WTC11 (cell line): ENCODE data around the gene PARM1. TPM values are rescaled to one million over a fixed set of nuclear protein-coding genes. Genes with fewer than 3 reads are reported as not detected.

ENCODE experiments used
- ATAC-seq: fragments of 200-7000 bp; cut with Tn5 transposase; 2 replicates; pipeline ENCODE4 v1.10.0; 2021; ENCODE audit warnings: mild to moderate bottlenecking, moderate library complexity
- CTCF ChIA-PET: fragments of 300-600 bp; sonication (Branson Sonifier 250); formaldehyde crosslinking; loops from one replicate; lab custom pipeline; 2021; ENCODE audit warnings: antibody characterized with exemption; lab: Charles Lee
- POLR2A ChIA-PET: fragments of 350-600 bp; sonication (Branson Sonifier 250); formaldehyde crosslinking; loops from one replicate; lab custom pipeline; 2021; ENCODE audit warnings: antibody characterized with exemption; lab: Charles Lee
- DNase-seq: peaks from one replicate; pipeline ENCODE4 v3.0.0; 2021; ENCODE audit warnings: low spot score
- H3K27ac Mint-ChIP-seq: 2 replicates; pipeline ENCODE4 v1.8.0; 2021; ENCODE audit warnings: mixed read lengths
- H3K27me3 Mint-ChIP-seq: 2 replicates; pipeline ENCODE4 v1.8.0; 2021; ENCODE audit warnings: low read depth, mild to moderate bottlenecking, moderate library complexity, mixed read lengths
- H3K36me3 Mint-ChIP-seq: 2 replicates; pipeline ENCODE4 v1.8.0; 2021; ENCODE audit warnings: mixed read lengths
- H3K4me1 Mint-ChIP-seq: 2 replicates; pipeline ENCODE4 v1.8.0; 2022; ENCODE audit warnings: mixed read lengths
- H3K4me3 Mint-ChIP-seq: 2 replicates; pipeline ENCODE4 v1.8.0; 2021; ENCODE audit warnings: mild to moderate bottlenecking, moderate library complexity, mixed read lengths
- H3K9me3 Mint-ChIP-seq: 2 replicates; pipeline ENCODE4 v1.8.0; 2021; ENCODE audit warnings: mixed read lengths
- CREM ChIP-seq: sonication (generic); formaldehyde crosslinking; IDR thresholded peaks from 2 replicates; pipeline ENCODE4 v1.8.1; 2022; ENCODE audit warnings: mild to moderate bottlenecking, missing genetic modification reagents, moderate library complexity
- ELF4 ChIP-seq: sonication (generic); formaldehyde crosslinking; IDR thresholded peaks from 2 replicates; pipeline ENCODE4 v1.8.1; 2022; ENCODE audit warnings: low read depth, mild to moderate bottlenecking, moderate library complexity, missing genetic modification reagents
- ESRRA ChIP-seq: sonication (generic); formaldehyde crosslinking; IDR thresholded peaks from 2 replicates; pipeline ENCODE4 v1.8.1; 2022; ENCODE audit warnings: mild to moderate bottlenecking, missing genetic modification reagents, borderline replicate concordance
- ETV6 ChIP-seq: sonication (generic); formaldehyde crosslinking; IDR thresholded peaks from 2 replicates; pipeline ENCODE4 v1.8.1; 2022; ENCODE audit warnings: mild to moderate bottlenecking, missing genetic modification reagents
- FOXP1 ChIP-seq: sonication (generic); formaldehyde crosslinking; IDR thresholded peaks from 2 replicates; pipeline ENCODE4 v1.8.0; 2022; ENCODE audit warnings: missing genetic modification reagents, mild to moderate bottlenecking, moderate library complexity, borderline replicate concordance
- GTF2I ChIP-seq: fragments of 250-450 bp; sonication (Bioruptor Pico); conservative IDR thresholded peaks from 2 replicates; pipeline ENCODE4 v1.4.0; 2021; ENCODE audit warnings: mild to moderate bottlenecking
- HMGA2 ChIP-seq: fragments of 250-450 bp; sonication (Bioruptor Pico); IDR thresholded peaks from 2 replicates; pipeline ENCODE4 v1.4.0; 2021; ENCODE audit warnings: mild to moderate bottlenecking, moderate library complexity
- JAZF1 ChIP-seq: fragments of 250-450 bp; sonication (Bioruptor Pico); IDR thresholded peaks from 2 replicates; pipeline ENCODE4 v1.9.0; 2021; ENCODE audit warnings: moderate library complexity, mild to moderate bottlenecking, inconsistent platforms
- JUN ChIP-seq: sonication (generic); formaldehyde crosslinking; IDR thresholded peaks from 2 replicates; pipeline ENCODE4 v1.8.0; 2023; ENCODE audit warnings: mild to moderate bottlenecking, missing genetic modification reagents
- NR2C2 ChIP-seq: sonication (generic); formaldehyde crosslinking; IDR thresholded peaks from 2 replicates; pipeline ENCODE4 v1.8.0; 2022; ENCODE audit warnings: mild to moderate bottlenecking, missing genetic modification reagents
- NR3C1 ChIP-seq: sonication (generic); formaldehyde crosslinking; conservative IDR thresholded peaks from 2 replicates; pipeline ENCODE4 v1.8.1; 2023; ENCODE audit warnings: low read depth, mild to moderate bottlenecking, missing genetic modification reagents
- OVOL2 ChIP-seq: fragments of 250-450 bp; sonication (Bioruptor Pico); IDR thresholded peaks from 2 replicates; pipeline ENCODE4 v1.9.0; 2021; ENCODE audit warnings: mild to moderate bottlenecking, borderline replicate concordance
- RORB ChIP-seq: fragments of 250-450 bp; sonication (Bioruptor Pico); IDR thresholded peaks from 2 replicates; pipeline ENCODE4 v1.9.0; 2021; ENCODE audit warnings: mild to moderate bottlenecking
- SMAD4 ChIP-seq: sonication (generic); formaldehyde crosslinking; IDR thresholded peaks from 2 replicates; pipeline ENCODE4 v1.8.0; 2022; ENCODE audit warnings: mild to moderate bottlenecking, missing genetic modification reagents
- SOX15 ChIP-seq: fragments of 250-450 bp; sonication (Bioruptor Pico); IDR thresholded peaks from 2 replicates; pipeline ENCODE4 v1.9.0; 2021; ENCODE audit warnings: mild to moderate bottlenecking
- ZNF232 ChIP-seq: sonication (generic); formaldehyde crosslinking; IDR thresholded peaks from 2 replicates; pipeline ENCODE4 v1.8.0; 2022; ENCODE audit warnings: mild to moderate bottlenecking, missing genetic modification reagents
- ZNF263 ChIP-seq: sonication (generic); formaldehyde crosslinking; IDR thresholded peaks from 2 replicates; pipeline ENCODE4 v1.8.1; 2022; ENCODE audit warnings: low read depth, mild to moderate bottlenecking, moderate library complexity, missing genetic modification reagents
- ZNF423 ChIP-seq: fragments of 250-450 bp; sonication (Bioruptor Pico); IDR thresholded peaks from 2 replicates; pipeline ENCODE4 v2.1.2; 2022; ENCODE audit warnings: mild to moderate bottlenecking, moderate library complexity
- total RNA-seq: library from RNA; stranded (reverse); gene quantifications from 3 replicates; pipeline ENCODE4 v1.2.3, GENCODE V29; 2021
- TF ChIP-seq, protein P1 (sequence below): fragments of 250-450 bp; sonication (Bioruptor Pico); IDR thresholded peaks from 2 replicates; pipeline ENCODE4 v1.9.0; 2021; ENCODE audit warnings: moderate library complexity, mild to moderate bottlenecking, inconsistent platforms, borderline replicate concordance
- TF ChIP-seq, protein P2 (sequence below): sonication (generic); formaldehyde crosslinking; IDR thresholded peaks from 2 replicates; pipeline ENCODE4 v1.8.0; 2022; ENCODE audit warnings: mild to moderate bottlenecking, missing genetic modification reagents
- TF ChIP-seq, protein P3 (sequence below): sonication (generic); formaldehyde crosslinking; IDR thresholded peaks from 2 replicates; pipeline ENCODE4 v1.8.1; 2022; ENCODE audit warnings: mild to moderate bottlenecking, moderate library complexity, missing genetic modification reagents
- TF ChIP-seq, protein P4 (sequence below): sonication (generic); formaldehyde crosslinking; conservative IDR thresholded peaks from 2 replicates; pipeline ENCODE4 v1.8.1; 2022; ENCODE audit warnings: mild to moderate bottlenecking, missing genetic modification reagents
- TF ChIP-seq, protein P5 (sequence below): sonication (generic); formaldehyde crosslinking; IDR thresholded peaks from 2 replicates; pipeline ENCODE4 v1.8.1; 2023; ENCODE audit warnings: mild to moderate bottlenecking, missing genetic modification reagents, moderate library complexity
- TF ChIP-seq, protein P6 (sequence below): sonication (generic); formaldehyde crosslinking; IDR thresholded peaks from 2 replicates; pipeline ENCODE4 v1.8.1; 2022; ENCODE audit warnings: mild to moderate bottlenecking, missing genetic modification reagents, moderate library complexity, borderline replicate concordance
- TF ChIP-seq, protein P7 (sequence below): sonication (generic); formaldehyde crosslinking; IDR thresholded peaks from 2 replicates; pipeline ENCODE4 v1.8.1; 2023; ENCODE audit warnings: mild to moderate bottlenecking, missing genetic modification reagents
- TF ChIP-seq, protein P8 (sequence below): sonication (generic); formaldehyde crosslinking; IDR thresholded peaks from 2 replicates; pipeline ENCODE4 v1.8.0; 2022; ENCODE audit warnings: mild to moderate bottlenecking, missing genetic modification reagents

PARM1 gene
- total RNA-seq, 1 experiment from 2014 or later, result 6.3 TPM

DNA sequence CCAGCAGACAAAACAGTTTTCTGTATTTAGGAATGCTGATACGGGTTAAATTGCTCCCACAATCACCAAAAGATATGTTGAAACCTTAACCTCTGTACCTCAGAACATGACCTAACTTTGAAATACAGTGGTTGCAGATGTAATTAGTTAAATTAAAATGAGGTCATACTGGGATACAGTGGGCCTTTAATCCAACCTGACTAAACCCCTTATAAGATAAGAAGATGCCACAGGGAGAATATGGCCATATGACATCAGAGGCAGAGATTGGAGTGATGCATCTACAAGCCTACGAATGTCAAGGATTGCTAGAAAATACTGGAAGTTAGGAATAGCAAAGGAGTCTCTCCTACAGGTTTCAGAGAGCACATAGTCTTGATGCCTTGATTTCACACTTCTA lies 32.1 kb upstream of the PARM1 start:
- ChIA-PET POLR2A (no interaction called here), CTCF (no interaction called here)
- Mint-ChIP-seq H3K27ac (no peak overlapping the region), H3K27me3 (no peaks in the 10 kb centered on the region), H3K9me3 (no peaks in the 10 kb centered on the region), H3K36me3 (no peaks in the 10 kb centered on the region), H3K4me3 (no peak overlapping the region), H3K4me1 (peaks cover 3% of the 10 kb centered on the region)
- TF ChIP-seq, protein P1, sequence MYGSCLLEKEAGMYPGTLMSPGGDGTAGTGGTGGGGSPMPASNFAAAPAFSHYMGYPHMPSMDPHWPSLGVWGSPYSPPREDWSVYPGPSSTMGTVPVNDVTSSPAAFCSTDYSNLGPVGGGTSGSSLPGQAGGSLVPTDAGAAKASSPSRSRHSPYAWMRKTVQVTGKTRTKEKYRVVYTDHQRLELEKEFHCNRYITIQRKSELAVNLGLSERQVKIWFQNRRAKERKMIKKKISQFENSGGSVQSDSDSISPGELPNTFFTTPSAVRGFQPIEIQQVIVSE, result no peak
- TF ChIP-seq ZNF263 (CRISPR knock-in tag), result no peak
- TF ChIP-seq GTF2I (CRISPR knock-in tag), result no peak
- TF ChIP-seq, protein P2, sequence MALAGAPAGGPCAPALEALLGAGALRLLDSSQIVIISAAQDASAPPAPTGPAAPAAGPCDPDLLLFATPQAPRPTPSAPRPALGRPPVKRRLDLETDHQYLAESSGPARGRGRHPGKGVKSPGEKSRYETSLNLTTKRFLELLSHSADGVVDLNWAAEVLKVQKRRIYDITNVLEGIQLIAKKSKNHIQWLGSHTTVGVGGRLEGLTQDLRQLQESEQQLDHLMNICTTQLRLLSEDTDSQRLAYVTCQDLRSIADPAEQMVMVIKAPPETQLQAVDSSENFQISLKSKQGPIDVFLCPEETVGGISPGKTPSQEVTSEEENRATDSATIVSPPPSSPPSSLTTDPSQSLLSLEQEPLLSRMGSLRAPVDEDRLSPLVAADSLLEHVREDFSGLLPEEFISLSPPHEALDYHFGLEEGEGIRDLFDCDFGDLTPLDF (CRISPR knock-in tag), result no peak
- no peak for TF ChIP-seq ETV6 (CRISPR knock-in tag)
- no peak for TF ChIP-seq SOX15 (CRISPR knock-in tag)
- TF ChIP-seq JUN (CRISPR knock-in tag), result no peak
- TF ChIP-seq ZNF232 (CRISPR knock-in tag), result no peak
- TF ChIP-seq CREM, result no peak
- no peak for TF ChIP-seq ESRRA (CRISPR knock-in tag)
- no peak for TF ChIP-seq RORB
- ATAC-seq, result no peak
- DNase-seq, result no peak

DNA sequence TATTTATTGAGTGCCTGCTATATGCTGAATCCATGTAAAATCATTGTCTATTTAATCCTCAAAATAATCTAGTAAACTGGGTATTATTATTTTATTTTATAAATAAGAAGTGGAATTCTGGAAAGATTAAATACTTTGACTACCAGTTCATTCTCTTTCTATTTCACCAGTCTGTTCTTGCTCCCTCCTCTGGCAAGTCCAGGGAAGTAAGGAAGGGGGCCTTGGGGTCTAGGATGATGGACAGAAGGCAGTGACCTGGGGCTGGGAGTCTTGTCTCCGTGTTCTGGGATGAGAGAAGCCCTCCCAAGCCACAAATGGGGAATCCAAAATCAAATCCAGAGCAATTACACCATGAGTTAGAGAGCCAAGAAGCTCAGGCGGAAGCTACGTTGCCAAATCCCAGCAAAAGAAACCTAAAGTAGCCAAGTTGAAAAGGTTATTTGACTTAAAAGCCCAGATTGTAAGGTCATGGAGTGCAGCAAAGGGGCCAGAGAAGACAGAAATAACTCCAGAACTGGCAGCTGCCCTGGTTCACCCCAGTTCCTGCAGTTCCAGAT lies 28.3 kb upstream of the PARM1 start:
- DNase-seq (no peak), ATAC-seq (peak; percentile 71)
- H3K4me1 Mint-ChIP-seq, result peaks cover 3% of the 10 kb centered on the region
- H3K4me3 Mint-ChIP-seq, result no peak overlapping the region
- ChIA-PET CTCF (no interaction called here), POLR2A (no interaction called here)
- no peak for TF ChIP-seq SMAD4 (CRISPR knock-in tag)
- H3K9me3 Mint-ChIP-seq, result no peaks in the 10 kb centered on the region
- H3K27ac Mint-ChIP-seq, result no peak overlapping the region
- H3K36me3 Mint-ChIP-seq, result no peaks in the 10 kb centered on the region
- H3K27me3 Mint-ChIP-seq, result no peaks in the 10 kb centered on the region

DNA sequence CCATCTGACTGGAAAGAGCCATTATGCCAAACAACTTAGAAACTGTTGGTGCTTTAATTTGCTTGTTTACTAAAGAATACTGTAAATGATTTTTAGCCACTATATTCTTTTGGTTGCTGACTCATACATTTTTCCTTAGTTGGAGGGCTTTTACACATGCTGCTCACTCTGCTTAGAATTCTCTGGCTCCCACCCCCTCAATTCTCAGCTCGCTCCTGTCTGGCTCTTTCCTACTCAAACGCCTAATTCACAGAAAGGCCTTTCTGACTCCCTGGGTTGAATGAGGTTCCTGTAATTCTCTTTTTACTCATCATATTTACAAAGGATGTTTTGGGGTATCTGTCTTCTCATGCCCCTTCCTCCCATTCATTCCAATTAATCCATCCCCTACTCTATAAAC lies 26.1 kb upstream of the PARM1 start:
- Mint-ChIP-seq H3K9me3 (peaks cover 8% of the 10 kb centered on the region), H3K27me3 (no peaks in the 10 kb centered on the region), H3K36me3 (no peaks in the 10 kb centered on the region), H3K27ac (no peak overlapping the region), H3K4me1 (peaks cover 3% of the 10 kb centered on the region), H3K4me3 (no peak overlapping the region)
- ChIA-PET POLR2A (no interaction called here), CTCF (no interaction called here)
- TF ChIP-seq, protein P3, sequence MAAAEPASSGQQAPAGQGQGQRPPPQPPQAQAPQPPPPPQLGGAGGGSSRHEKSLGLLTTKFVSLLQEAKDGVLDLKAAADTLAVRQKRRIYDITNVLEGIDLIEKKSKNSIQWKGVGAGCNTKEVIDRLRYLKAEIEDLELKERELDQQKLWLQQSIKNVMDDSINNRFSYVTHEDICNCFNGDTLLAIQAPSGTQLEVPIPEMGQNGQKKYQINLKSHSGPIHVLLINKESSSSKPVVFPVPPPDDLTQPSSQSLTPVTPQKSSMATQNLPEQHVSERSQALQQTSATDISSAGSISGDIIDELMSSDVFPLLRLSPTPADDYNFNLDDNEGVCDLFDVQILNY, result no peak
- TF ChIP-seq NR3C1 (no peak), NR2C2 (no peak), JAZF1 (CRISPR knock-in tag) (no peak), FOXP1 (CRISPR knock-in tag) (no peak), ZNF423 (no peak), OVOL2 (CRISPR knock-in tag) (no peak), HMGA2 (CRISPR knock-in tag) (no peak), ELF4 (CRISPR knock-in tag) (no peak)
- TF ChIP-seq, protein P4, sequence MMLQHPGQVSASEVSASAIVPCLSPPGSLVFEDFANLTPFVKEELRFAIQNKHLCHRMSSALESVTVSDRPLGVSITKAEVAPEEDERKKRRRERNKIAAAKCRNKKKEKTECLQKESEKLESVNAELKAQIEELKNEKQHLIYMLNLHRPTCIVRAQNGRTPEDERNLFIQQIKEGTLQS (CRISPR knock-in tag), result no peak
- TF ChIP-seq, protein P5, sequence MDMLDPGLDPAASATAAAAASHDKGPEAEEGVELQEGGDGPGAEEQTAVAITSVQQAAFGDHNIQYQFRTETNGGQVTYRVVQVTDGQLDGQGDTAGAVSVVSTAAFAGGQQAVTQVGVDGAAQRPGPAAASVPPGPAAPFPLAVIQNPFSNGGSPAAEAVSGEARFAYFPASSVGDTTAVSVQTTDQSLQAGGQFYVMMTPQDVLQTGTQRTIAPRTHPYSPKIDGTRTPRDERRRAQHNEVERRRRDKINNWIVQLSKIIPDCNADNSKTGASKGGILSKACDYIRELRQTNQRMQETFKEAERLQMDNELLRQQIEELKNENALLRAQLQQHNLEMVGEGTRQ (CRISPR knock-in tag), result no peak
- TF ChIP-seq, protein P6, sequence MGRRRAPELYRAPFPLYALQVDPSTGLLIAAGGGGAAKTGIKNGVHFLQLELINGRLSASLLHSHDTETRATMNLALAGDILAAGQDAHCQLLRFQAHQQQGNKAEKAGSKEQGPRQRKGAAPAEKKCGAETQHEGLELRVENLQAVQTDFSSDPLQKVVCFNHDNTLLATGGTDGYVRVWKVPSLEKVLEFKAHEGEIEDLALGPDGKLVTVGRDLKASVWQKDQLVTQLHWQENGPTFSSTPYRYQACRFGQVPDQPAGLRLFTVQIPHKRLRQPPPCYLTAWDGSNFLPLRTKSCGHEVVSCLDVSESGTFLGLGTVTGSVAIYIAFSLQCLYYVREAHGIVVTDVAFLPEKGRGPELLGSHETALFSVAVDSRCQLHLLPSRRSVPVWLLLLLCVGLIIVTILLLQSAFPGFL (CRISPR knock-in tag), result no peak
- TF ChIP-seq, protein P7, sequence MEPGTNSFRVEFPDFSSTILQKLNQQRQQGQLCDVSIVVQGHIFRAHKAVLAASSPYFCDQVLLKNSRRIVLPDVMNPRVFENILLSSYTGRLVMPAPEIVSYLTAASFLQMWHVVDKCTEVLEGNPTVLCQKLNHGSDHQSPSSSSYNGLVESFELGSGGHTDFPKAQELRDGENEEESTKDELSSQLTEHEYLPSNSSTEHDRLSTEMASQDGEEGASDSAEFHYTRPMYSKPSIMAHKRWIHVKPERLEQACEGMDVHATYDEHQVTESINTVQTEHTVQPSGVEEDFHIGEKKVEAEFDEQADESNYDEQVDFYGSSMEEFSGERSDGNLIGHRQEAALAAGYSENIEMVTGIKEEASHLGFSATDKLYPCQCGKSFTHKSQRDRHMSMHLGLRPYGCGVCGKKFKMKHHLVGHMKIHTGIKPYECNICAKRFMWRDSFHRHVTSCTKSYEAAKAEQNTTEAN (CRISPR knock-in tag), result no peak
- TF ChIP-seq, protein P8, sequence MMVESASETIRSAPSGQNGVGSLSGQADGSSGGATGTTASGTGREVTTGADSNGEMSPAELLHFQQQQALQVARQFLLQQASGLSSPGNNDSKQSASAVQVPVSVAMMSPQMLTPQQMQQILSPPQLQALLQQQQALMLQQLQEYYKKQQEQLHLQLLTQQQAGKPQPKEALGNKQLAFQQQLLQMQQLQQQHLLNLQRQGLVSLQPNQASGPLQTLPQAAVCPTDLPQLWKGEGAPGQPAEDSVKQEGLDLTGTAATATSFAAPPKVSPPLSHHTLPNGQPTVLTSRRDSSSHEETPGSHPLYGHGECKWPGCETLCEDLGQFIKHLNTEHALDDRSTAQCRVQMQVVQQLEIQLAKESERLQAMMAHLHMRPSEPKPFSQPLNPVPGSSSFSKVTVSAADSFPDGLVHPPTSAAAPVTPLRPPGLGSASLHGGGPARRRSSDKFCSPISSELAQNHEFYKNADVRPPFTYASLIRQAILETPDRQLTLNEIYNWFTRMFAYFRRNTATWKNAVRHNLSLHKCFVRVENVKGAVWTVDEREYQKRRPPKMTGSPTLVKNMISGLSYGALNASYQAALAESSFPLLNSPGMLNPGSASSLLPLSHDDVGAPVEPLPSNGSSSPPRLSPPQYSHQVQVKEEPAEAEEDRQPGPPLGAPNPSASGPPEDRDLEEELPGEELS (CRISPR knock-in tag), result no peak
- ATAC-seq, result no peak
- no peak for DNase-seq
